GM18498 (cell line): ENCODE data around the gene GLTP.
"Not testable (repeated sequence)": the region's sequence is repeated elsewhere in the genome, so short reads cannot be mapped to it uniquely, and the experiment has no call there.

ENCODE experiments used
- ATAC-seq: cut with Tn5 transposase; IDR thresholded peaks from one replicate; pipeline ENCODE4 v1.9.1; 2021; ENCODE audit warnings: mild to moderate bottlenecking, moderate library complexity; ENCODE audit not compliant: unreplicated experiment

GLTP gene

GRCh38 chr12:109879351-109880042 lies 844 bp downstream of the GLTP start:
- ATAC-seq: no peak

GRCh38 chr12:109878749-109879148 lies 1.6 kb downstream of the GLTP start:
- no peak for ATAC-seq

- ATAC-seq: no peak
Measured at GRCh38 chr12:109878247-109878625, 2.1 kb downstream of the GLTP start.

GRCh38 chr12:109877504-109878246 lies 2.7 kb downstream of the GLTP start:
- no peak for ATAC-seq

DNA sequence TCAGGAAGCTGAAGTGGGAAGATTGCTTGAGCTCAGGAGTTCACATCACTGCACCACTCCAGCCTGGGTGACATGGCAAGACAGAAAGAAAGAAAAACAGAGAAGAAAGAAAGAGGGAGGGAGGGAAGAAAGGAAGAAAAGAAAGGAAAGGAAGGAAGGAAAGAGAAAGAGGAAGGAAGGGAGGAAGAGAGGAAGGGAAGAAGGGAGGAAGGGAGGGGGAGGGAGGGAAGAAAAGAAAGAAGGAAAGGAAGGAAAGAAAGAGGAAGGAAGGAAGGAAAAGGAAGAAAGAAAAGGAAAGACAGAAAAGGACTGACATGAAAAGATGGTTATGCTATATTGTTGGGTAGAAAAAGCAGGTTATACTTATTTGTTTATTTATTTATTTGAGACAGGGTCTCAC lies 3.9 kb downstream of the GLTP start:
- no peak for ATAC-seq

DNA sequence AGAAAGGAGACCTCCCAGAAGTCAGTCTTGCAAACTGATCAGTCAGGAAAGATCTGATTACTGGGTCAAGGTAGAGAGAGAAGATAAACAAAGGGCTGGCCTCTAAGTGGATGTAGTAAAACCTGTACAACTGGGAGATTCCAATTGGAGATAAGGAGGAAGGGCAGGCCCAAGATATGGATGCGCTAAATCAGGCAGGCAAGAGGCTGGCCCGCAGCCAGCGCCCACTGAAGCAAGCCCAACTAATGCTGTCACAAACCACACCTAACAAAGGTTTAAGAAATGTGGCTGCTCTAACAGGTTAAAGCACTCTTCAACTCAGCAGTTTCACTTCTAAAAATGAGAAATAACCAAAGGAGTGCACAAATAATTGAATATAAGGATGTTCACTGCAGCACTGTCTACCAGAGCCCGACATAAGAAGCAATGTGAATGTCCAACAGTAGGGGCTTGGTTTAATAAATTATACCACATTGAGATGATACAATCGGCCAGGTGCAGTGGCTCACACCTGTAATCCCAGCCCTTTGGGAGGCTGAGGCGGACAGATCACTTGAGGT lies 4.7 kb downstream of the GLTP start:
- ATAC-seq: no peak

- no peak for ATAC-seq
Measured at GRCh38 chr12:109873653-109874052, 6.7 kb downstream of the GLTP start.

DNA sequence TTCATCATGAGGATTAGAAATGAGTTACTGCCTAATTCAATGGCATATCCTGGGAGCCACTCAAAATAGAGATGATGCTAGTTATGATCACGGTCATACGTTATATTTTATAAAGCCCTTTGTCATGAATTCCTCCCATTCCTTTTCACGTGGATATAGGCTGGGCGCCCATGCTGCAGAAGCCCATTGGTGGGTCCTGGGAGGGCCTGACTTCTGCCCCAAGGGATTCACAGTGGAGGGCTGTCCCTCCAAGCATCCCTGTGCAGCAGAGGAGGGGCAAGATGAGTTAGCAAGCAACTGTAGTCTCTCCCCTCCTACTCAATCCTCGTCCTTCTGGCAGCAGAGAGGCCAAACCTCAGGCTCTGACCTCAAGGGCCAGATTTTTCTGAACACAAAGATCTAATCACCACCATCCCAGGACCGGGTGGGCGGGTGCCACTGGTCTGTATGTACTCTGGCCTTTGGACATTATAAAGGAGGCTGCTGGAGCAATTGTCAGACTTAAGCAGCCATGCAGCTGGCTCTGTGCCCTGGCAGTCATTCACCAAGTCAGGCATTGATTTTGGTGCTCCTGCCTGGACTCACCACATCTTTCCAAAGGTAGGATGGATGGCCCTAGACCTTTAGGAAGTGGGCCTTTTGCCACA lies 8.6 kb downstream of the GLTP start:
- ATAC-seq: no peak

- no peak for ATAC-seq
Measured at GRCh38 chr12:109870648-109871047, 9.7 kb downstream of the GLTP start.

DNA sequence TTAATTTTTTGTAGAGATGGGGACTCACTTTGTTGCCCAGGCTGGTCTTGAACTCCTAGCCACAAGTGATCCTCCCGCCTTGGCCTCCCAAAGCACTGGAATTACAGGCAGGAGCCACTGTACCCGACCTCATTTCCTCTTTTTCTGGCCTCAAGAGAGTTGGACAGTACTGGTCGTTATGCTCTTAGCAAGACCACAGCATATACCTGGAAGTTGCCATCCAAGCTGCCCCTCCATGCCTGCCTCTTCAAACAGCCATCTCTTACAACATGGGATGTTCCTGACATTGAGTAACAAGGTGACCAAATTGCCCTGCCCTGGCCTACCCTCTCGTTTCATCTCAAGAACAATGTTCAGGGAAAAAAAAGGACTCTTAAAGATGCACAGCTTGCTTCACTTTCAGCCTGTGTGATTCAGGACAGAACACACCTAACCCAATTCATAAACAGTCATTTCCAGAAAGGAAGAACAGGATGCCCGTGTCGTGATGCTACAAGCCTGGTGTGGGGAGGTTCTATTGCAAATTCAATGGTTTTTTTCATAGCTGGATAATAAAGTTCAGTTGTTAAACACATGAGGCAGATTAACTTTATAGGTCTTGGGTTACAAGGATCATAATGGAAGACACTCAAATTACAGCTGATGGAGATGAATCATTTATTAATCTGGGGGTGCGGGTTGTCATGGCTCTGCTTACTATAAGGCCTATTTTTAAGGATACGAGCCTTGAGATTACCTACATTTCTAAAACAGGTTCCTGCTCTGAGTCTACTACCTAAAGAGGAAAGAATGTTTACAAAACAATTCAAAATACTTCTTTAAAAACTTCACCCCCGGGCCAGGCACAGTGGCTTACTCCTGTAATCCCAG lies 11.9 kb downstream of the GLTP start:
- no peak for ATAC-seq

DNA sequence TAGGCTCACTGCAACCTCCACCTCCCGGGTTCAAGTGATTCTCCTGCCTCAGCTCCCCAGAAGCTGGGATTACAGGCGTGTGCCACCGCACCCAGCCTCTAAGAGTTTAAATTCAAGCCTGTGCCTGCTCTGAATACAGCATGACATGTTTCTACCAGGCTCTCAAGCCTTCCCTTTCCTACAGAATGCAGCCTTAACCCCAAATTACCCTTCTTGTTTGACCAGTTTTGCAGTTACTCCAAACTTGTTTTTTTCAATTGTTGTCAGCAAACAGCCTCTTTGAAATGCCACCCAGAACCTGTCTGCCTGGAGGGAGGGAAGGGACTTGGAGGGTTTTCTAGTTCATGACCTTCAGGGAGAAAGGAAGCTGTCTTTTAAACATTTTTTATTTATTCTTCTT lies 15.4 kb downstream of the GLTP start:
- no peak for ATAC-seq

GRCh38 chr12:109863847-109864712 lies 16.3 kb downstream of the GLTP start:
- ATAC-seq: no peak

DNA sequence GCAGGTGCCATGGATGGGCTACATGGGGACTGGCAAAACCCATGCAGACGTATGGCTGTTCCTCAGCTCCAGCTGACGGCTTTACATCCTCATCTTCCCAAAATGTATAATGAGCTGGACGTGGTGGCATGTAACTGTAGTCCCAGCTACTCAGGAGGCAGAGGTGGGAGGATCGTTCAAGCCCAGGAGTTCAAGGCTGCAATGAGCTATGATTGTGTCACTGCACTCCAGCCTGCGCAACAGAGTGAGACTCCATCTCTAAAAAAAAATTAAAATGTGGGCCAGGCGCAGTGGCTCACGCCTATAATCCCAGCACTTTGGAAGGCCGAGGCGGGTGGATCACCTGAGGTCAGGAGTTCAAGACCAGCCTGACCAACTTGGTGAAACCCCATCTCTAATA lies 17.9 kb downstream of the GLTP start:
- not testable (repeated sequence) for ATAC-seq

GRCh38 chr12:109861689-109862314 lies 18.5 kb downstream of the GLTP start:
- no peak for ATAC-seq

DNA sequence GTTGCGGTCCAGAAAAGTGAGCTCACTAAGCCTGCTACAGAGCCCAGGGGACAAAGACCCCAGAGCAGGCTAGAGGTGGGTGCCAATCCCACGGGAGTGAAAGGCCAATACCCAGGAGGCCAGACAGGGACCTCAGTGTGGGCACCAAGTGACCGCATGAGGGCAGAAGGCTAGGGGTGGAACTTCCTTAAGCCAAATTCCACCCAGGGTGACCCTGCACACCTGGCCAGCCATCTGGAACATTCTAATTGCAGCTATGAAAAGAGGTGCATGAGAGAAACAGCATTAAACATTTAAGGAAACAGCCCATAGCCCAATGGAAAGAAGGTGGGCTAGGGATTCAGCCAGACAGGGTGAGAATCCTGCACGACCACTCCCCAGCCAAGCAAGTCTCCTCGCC lies 19.4 kb downstream of the GLTP start:
- no peak for ATAC-seq

- ATAC-seq: no peak
Measured at GRCh38 chr12:109858764-109859163, 21.6 kb downstream of the GLTP start.

DNA sequence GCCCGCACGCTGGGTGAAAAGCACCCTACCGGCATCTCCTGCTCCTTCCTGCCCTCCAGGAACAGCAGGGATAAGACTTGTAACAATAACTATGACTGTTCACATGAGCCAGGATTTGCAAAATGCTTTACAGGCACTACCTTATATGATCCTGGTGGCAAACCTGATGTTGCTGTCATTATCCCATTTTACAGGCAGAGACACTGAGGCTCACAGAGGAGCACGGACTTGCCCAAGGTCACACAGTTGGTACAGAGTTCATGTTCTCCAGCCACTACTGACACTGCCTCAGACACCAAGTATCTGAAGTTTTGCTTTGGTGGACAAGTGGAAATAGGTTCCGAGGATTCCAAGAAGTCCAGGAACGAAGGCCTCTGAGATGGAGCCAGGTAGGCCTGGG lies 22.6 kb downstream of the GLTP start:
- ATAC-seq: no peak

- ATAC-seq: no peak
Measured at GRCh38 chr12:109855377-109855776, 25.0 kb downstream of the GLTP start.

DNA sequence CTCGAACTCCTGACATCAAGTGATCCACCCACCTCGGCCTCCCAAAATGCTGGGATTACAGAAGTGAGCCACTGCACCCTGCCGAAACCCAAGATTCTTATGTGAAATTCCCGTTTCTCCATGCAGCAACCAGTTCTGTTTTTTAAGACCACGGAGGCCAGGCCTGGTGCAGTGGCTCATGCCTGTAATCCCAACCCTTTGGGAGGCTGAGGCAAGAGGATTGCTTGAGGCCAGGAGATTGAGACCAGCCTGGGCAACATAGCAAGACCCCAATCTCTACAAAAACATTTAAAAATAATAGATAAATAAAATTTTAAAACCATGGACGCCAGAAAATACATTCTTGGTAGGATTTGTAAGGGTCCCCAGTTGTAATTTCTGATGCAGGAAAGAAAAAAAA lies 29.8 kb downstream of the GLTP start:
- not testable (repeated sequence) for ATAC-seq
